ENCODE results near the gene PANK3.
"Not testable (repeated sequence)": the region's sequence is repeated elsewhere in the genome, so short reads cannot be mapped to it uniquely, and the experiment has no call there.

PANK3 gene

GRCh38 chr5:168592014-168592368, 12.8 kb upstream of the PANK3 start:
- DNase-seq (ENCODE audit: low read depth in 2 of 2), result no peak

- DNase-seq (ENCODE audit: low read depth in 2 of 2), result no peak
These were observed 12.3 kb upstream of the PANK3 start for GRCh38 chr5:168591302-168592013.

GRCh38 chr5:168590666-168591065, 11.5 kb upstream of the PANK3 start:
- DNase-seq (ENCODE audit: low read depth in 2 of 2), result no peak

- no peak for DNase-seq (ENCODE audit: low read depth in 2 of 2)
These were observed 8.8 kb upstream of the PANK3 start for GRCh38 chr5:168587987-168588386.

- DNase-seq (ENCODE audit: low read depth in 2 of 2), result no peak
These were observed 6.1 kb upstream of the PANK3 start for GRCh38 chr5:168585119-168585856.

GRCh38 chr5:168583742-168584482, 4.7 kb upstream of the PANK3 start:
- no peak for DNase-seq (ENCODE audit: low read depth in 2 of 2)

GRCh38 chr5:168580814-168581469, 1.8 kb upstream of the PANK3 start:
- not testable (repeated sequence) for DNase-seq (ENCODE audit: low read depth in 2 of 2)

GRCh38 chr5:168580227-168580508, 1.0 kb upstream of the PANK3 start:
- no peak for DNase-seq (ENCODE audit: low read depth in 2 of 2)

- DNase-seq (ENCODE audit: low read depth in 2 of 2), result peak; percentile 88 to 92
These were observed 489 bp upstream of the PANK3 start for GRCh38 chr5:168579488-168580226.

GRCh38 chr5:168578006-168578405, 1.2 kb downstream of the PANK3 start:
- no peak for DNase-seq (ENCODE audit: low read depth in 2 of 2)

GRCh38 chr5:168575391-168576372, 3.5 kb downstream of the PANK3 start:
- DNase-seq (ENCODE audit: low read depth in 2 of 2), result no peak

GRCh38 chr5:168574156-168574555, 5.0 kb downstream of the PANK3 start:
- not testable (repeated sequence) for DNase-seq (ENCODE audit: low read depth in 2 of 2)

- DNase-seq (ENCODE audit: low read depth in 2 of 2), result not testable (repeated sequence)
These were observed 5.5 kb downstream of the PANK3 start for GRCh38 chr5:168573663-168574062.

GRCh38 chr5:168570490-168571328, 8.5 kb downstream of the PANK3 start:
- no peak for DNase-seq (ENCODE audit: low read depth in 2 of 2)

- no peak for DNase-seq (ENCODE audit: low read depth in 2 of 2)
These were observed 10.4 kb downstream of the PANK3 start for GRCh38 chr5:168568738-168569137.

- DNase-seq (ENCODE audit: low read depth in 2 of 2), result no peak
These were observed 15.2 kb downstream of the PANK3 start for GRCh38 chr5:168563959-168564358.

GRCh38 chr5:168562279-168562678, 16.9 kb downstream of the PANK3 start:
- no peak for DNase-seq (ENCODE audit: low read depth in 2 of 2)

- DNase-seq (ENCODE audit: low read depth in 2 of 2), result no peak
These were observed 21.8 kb downstream of the PANK3 start for GRCh38 chr5:168557389-168557788.

- no peak for DNase-seq (ENCODE audit: low read depth in 2 of 2)
These were observed 25.6 kb downstream of the PANK3 start for GRCh38 chr5:168553377-168554130.

Data from activated CD4-positive, alpha-beta T cell treated with anti-CD3 and anti-CD28 coated beads for 24 hours (primary cell).